NCI-H146 (cell line): ENCODE results near the gene TMEM269.
"Not testable (repeated sequence)": the region's sequence is repeated elsewhere in the genome, so short reads cannot be mapped to it uniquely, and the experiment has no call there.

Source experiments
- DNase-seq: peaks from one replicate; lab custom pipeline; 2025; lab: John Stamatoyannopoulos, UW

TMEM269 gene

GRCh38 chr1:42776502-42776901 is 8.3 kb upstream of the TMEM269 start:
- no peak for DNase-seq

GRCh38 chr1:42777852-42778251 is 6.9 kb upstream of the TMEM269 start:
- peak; percentile 4 for DNase-seq

GRCh38 chr1:42779725-42780124 is 5.1 kb upstream of the TMEM269 start:
- no peak for DNase-seq

GRCh38 chr1:42780176-42780575 is 4.6 kb upstream of the TMEM269 start:
- DNase-seq = no peak

- DNase-seq = no peak
These were observed 1.7 kb upstream of the TMEM269 start for GRCh38 chr1:42783092-42783491.

GRCh38 chr1:42784547-42784945 is 245 bp upstream of the TMEM269 start:
- DNase-seq = no peak

GRCh38 chr1:42786097-42786496 is 1.3 kb downstream of the TMEM269 start:
- DNase-seq = no peak

- no peak for DNase-seq
These were observed 3.2 kb downstream of the TMEM269 start for GRCh38 chr1:42788021-42788420.

- DNase-seq = no peak
These were observed 9.0 kb downstream of the TMEM269 start for GRCh38 chr1:42793824-42794223.

GRCh38 chr1:42797414-42797813 is 12.6 kb downstream of the TMEM269 start:
- DNase-seq = no peak

GRCh38 chr1:42797979-42798378 is 13.2 kb downstream of the TMEM269 start:
- DNase-seq = no peak

- DNase-seq = no peak
These were observed 17.2 kb downstream of the TMEM269 start for GRCh38 chr1:42801832-42802473.

GRCh38 chr1:42806171-42806570 is 21.4 kb downstream of the TMEM269 start:
- no peak for DNase-seq

GRCh38 chr1:42806593-42806992 is 21.8 kb downstream of the TMEM269 start:
- no peak for DNase-seq

GRCh38 chr1:42807056-42807668 is 22.4 kb downstream of the TMEM269 start:
- no peak for DNase-seq

- not testable (repeated sequence) for DNase-seq
These were observed 30.0 kb downstream of the TMEM269 start for GRCh38 chr1:42814815-42815214.

GRCh38 chr1:42815941-42816584 is 31.3 kb downstream of the TMEM269 start:
- no peak for DNase-seq

- DNase-seq = peak; percentile 89
These were observed 32.0 kb downstream of the TMEM269 start, which contains the start of the genes ERMAP and SVBP for GRCh38 chr1:42816585-42817439. ERMAP (plus strand) TSS chr1:42817122; CDS start chr1:42830449, 13,327 bp downstream. SVBP (minus strand) TSS chr1:42817397; CDS start chr1:42816544, 853 bp downstream.

- DNase-seq = no peak
These were observed 32.6 kb downstream of the TMEM269 start for GRCh38 chr1:42817440-42817767.

GRCh38 chr1:42817976-42818375 is 33.2 kb downstream of the TMEM269 start:
- DNase-seq = no peak

- no peak for DNase-seq
These were observed 36.0 kb downstream of the TMEM269 start for GRCh38 chr1:42820813-42821212.

- no peak for DNase-seq
These were observed 36.9 kb downstream of the TMEM269 start for GRCh38 chr1:42821690-42822089.
